ENCODE data around the gene ITPR2.
"Not testable (repeated sequence)": the region's sequence is repeated elsewhere in the genome, so short reads cannot be mapped to it uniquely, and the experiment has no call there.

Gene ITPR2

DNA sequence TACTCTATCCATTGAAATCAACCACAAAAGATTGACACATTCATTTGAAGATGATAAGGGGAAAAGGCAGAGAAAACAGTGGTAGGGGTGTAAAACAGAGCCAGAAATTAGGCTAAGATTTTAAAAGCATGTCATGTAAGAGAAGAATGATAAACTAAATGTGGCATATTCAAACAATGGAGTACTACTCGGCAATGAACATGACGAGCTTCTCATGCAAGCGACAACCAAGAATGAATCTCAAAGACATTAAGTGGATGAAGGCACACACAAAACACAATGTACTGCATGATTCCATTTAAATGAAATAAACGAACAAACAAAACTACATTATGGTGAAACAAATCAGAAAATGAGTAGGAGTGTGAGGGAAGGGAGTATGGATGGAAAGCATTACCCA lies 134.8 kb downstream of the ITPR2 start:
- DNase-seq, result no peak

DNA sequence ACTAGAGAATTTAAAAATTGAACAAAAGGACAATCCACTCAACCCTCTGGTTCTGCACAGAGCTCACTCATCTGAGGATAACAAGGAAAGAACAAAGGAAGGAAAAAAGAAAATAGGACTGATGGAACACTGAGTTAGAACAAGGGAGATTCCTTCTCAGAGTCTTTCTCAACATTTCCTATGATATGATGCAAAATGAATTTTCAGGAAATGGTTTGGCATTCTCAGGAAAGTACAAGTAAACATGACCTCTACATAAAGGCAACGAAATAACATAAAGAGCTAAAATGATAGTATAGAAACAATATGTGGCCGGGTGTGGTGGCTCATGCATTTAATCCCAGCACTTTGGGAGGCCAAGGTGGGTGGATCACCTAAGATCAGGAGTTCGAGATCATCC lies 135.8 kb downstream of the ITPR2 start:
- DNase-seq, result no peak

GRCh38 chr12:26696613-26697092 lies 136.3 kb downstream of the ITPR2 start:
- no peak for DNase-seq

GRCh38 chr12:26696048-26696612 lies 136.9 kb downstream of the ITPR2 start:
- DNase-seq, result no peak

- no peak for DNase-seq
Measured at GRCh38 chr12:26694402-26694801, 138.6 kb downstream of the ITPR2 start.

DNA sequence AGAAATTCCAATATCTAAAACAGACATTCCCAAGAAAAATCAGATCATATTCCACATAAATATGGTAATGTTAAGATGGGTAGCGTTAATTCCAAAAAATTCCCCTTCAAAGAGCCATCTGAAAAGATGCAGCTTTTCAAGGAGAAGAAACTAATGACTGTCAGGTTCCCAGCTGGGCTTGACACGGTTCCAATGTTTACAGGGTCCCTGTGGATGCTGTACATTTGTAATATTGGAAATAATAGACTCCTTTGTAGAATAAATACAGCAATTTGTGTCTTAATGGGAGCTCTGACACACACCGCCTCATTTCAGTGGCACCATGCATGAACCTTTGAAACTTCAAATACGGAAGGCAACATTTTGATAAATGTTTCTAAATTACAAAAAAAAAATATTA lies 140.6 kb downstream of the ITPR2 start:
- peak; percentile 95 for DNase-seq

GRCh38 chr12:26691234-26691970 lies 141.6 kb downstream of the ITPR2 start:
- DNase-seq, result peak; percentile 95

- peak; percentile 13 for DNase-seq
Measured at GRCh38 chr12:26690601-26691000, 142.4 kb downstream of the ITPR2 start.

- no peak for DNase-seq
Measured at GRCh38 chr12:26689281-26689841, 143.6 kb downstream of the ITPR2 start.

DNA sequence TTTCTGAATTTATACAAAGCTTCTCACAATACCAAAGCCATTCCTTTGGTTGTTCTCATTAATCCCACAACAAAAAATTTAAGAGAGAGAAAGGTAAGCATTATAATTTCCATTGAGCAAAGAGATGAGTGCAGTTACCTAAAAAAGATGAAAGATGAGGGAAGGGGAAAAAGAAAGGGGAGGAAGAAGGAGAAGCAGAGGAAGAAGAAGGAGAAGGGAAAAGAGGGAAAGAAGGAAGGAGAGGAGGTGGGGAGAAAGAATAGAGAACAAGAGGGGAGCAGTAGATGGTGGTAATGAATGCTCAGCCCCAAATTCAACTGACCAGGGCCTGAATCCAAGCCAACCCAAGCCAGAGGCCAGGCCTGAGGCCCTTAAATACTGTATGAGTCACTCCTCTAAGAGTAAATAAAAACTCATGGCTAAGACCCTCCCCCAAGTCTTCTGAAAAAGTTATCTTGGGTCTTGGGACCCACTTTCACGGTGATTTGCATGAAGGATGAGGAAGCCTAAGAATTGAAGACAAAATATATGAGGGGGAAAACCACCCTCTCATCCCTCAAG lies 144.6 kb downstream of the ITPR2 start:
- DNase-seq, result no peak

- DNase-seq, result no peak
Measured at GRCh38 chr12:26686408-26686807, 146.6 kb downstream of the ITPR2 start.

- no peak for DNase-seq
Measured at GRCh38 chr12:26684101-26684500, 148.9 kb downstream of the ITPR2 start.

DNA sequence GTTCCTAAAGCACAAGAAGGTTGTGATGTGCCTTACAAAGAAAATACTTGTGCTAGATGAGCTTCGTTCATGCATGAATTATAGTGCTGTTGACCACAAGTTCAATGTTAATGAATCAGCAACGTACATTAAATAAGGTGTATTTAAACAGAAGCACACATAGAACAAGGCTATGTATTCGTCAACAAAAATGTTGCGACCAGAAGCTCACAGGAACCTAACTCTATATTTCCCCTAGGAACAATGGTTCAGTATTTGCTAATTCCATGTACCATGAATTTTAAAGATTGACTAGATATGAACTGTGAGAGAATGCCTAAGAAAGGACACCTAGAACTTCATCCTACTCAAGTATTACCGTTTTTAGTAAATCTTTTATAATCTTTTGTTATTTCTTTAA lies 149.6 kb downstream of the ITPR2 start:
- no peak for DNase-seq

- DNase-seq, result no peak
Measured at GRCh38 chr12:26680727-26681455, 152.1 kb downstream of the ITPR2 start.

- DNase-seq, result peak; percentile 67
Measured at GRCh38 chr12:26678697-26679660, 154.0 kb downstream of the ITPR2 start.

DNA sequence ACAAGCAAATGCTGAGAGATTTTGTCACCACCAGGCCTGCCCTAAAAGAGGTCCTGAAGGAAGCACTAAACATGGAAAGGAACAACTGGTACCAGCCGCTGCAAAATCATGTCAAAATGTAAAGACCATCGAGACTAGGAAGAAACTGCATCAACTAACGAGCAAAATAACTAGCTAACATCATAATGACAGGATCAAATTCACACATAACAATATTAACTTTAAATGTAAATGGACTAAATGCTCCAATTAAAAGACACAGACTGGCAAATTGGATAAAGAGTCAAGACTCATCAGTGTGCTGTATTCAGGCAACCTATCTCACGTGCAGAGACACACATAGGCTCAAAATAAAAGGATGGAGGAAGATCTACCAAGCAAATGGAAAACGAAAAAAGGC lies 161.5 kb downstream of the ITPR2 start:
- DNase-seq, result not testable (repeated sequence)

GRCh38 chr12:26668847-26669246 lies 164.1 kb downstream of the ITPR2 start:
- DNase-seq, result no peak

- peak; percentile 7 for DNase-seq
Measured at GRCh38 chr12:26668230-26668629, 164.8 kb downstream of the ITPR2 start.

GRCh38 chr12:26666286-26666685 lies 166.7 kb downstream of the ITPR2 start:
- no peak for DNase-seq

GRCh38 chr12:26661399-26661798 lies 171.6 kb downstream of the ITPR2 start:
- DNase-seq, result no peak

- DNase-seq, result no peak
Measured at GRCh38 chr12:26659930-26660329, 173.1 kb downstream of the ITPR2 start.

DNA sequence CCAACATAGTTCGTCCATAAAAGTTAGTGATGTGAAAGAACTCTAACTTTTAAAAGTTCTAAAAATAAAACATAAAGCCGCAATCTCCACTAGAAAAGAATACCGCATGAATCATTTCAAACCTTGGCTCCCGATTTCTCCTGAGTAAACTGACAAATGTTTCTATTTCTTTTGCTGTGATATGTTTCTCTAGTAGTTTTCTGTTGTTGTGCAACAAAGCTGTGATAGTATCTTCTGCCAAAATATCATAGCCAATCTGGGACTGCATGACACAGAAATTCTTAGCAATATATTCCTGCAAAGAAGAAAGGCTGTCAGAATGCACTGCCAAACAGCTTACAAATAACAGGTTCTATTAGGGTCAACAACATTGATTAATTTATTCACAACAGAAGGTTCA lies 174.0 kb downstream of the ITPR2 start:
- DNase-seq, result no peak

All from NCI-H146 (cell line).